Activated CD4-positive, alpha-beta T cell treated with anti-CD3 and anti-CD28 coated beads, Interleukin-2, amount 10 ng/mL, durations not matched to agents 24 days and 14 days (primary cell): ENCODE results near the gene SDR42E2. TPM values are rescaled to one million over a fixed set of nuclear protein-coding genes. Genes with fewer than 3 reads are reported as not detected.
A peak's percentile ranks its signal among the peaks of the same experiment; 100 is the strongest.

ENCODE experiments used
- DNase-seq: peaks from one replicate; pipeline ENCODE4 v3.0.0; 2022
- H3K27ac Mint-ChIP-seq: one replicate; pipeline ENCODE4 v1.8.0; 2022; ENCODE audit warnings: mild to moderate bottlenecking, mixed read lengths
- H3K27me3 Mint-ChIP-seq: one replicate; pipeline ENCODE4 v1.8.0; 2022; ENCODE audit warnings: mixed read lengths
- H3K36me3 Mint-ChIP-seq: one replicate; pipeline ENCODE4 v1.8.0; 2022; ENCODE audit warnings: low read depth, mild to moderate bottlenecking, mixed read lengths
- H3K4me1 Mint-ChIP-seq: one replicate; pipeline ENCODE4 v1.8.0; 2021; ENCODE audit warnings: mixed read lengths
- H3K4me3 Mint-ChIP-seq: one replicate; pipeline ENCODE4 v1.8.0; 2022; ENCODE audit warnings: mild to moderate bottlenecking, moderate library complexity, mixed read lengths
- H3K9me3 Mint-ChIP-seq: one replicate; pipeline ENCODE4 v1.8.0; 2021; ENCODE audit warnings: mixed read lengths
- intact Hi-C: fragments of 100-400 bp; cut with micrococcal nuclease; formaldehyde crosslinking; loops from one replicate; pipeline ENCODE4 v1.15.1; 2023
- total RNA-seq: library from RNA; stranded (reverse); gene quantifications from 2 replicates; pipeline ENCODE4 v1.2.3, GENCODE V29; 2022

The SDR42E2 gene
- total RNA-seq, 1 donor from 2014 or later = 0.07 TPM

DNA sequence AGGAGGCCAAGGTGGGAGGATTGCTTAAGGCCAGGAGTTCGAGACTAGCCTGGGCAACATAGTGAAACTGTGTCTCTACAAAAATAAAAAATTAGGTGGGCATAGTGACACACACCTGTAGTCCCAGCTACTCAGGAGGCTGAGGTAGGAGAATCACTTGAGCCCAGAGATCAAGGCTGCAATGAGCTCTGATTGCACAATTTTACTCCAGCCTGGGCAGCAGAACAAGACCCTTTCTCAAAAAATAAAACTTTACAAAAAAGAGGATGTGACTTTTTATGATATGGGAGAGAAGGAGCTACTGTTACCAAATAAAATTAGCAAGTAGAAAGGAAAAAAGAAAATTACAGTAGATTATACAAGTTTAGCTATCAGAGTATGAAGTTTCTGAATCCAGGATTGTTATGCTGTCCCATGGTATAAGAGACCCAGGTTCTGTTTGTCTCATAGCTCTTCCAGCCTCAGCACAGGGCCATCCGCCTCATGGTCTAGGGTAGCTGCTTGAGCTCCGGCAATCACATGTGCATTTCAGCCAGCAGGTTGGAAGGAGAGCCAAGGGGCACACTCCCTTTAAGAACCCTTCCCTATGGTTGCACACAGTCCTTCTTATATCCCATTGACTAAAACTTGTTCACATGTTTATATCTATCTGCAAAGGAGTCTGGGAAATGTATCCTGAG lies 57.2 kb downstream of the SDR42E2 start:
- no peak overlapping the region for H3K4me3 Mint-ChIP-seq
- intact Hi-C loops = no loop called here
- H3K4me1 Mint-ChIP-seq = peaks cover 22% of the 10 kb centered on the region
- H3K36me3 Mint-ChIP-seq = peaks cover 26% of the 10 kb centered on the region
- DNase-seq = no peak
- H3K27me3 Mint-ChIP-seq = no peaks in the 10 kb centered on the region
- peak overlapping the region; percentile 13 for H3K27ac Mint-ChIP-seq
- H3K9me3 Mint-ChIP-seq = no peaks in the 10 kb centered on the region

DNA sequence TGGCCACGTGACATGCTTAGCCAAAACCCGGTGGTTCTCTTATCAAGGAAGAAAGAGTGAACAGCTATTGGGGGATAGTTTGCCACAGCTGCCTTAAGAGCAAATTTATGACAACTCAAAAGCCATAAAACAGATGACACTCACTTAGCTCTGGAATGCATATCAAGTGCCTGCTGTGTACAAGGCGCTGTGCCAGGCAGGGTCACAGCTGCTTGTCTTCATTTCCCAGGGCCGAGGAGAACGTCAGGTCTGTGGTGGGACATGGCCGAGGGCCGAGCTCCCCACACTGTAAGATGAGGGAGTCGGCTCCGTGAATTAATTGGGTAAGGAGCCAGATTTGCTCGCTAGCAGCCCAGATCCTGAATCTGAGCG lies 57.7 kb downstream of the SDR42E2 start:
- Mint-ChIP-seq H3K4me3 (no peak overlapping the region), H3K27me3 (no peaks in the 10 kb centered on the region), H3K9me3 (no peaks in the 10 kb centered on the region), H3K27ac (no peak overlapping the region), H3K36me3 (peaks cover 25% of the 10 kb centered on the region), H3K4me1 (peaks cover 20% of the 10 kb centered on the region)
- intact Hi-C loops = no loop called here
- DNase-seq = no peak

DNA sequence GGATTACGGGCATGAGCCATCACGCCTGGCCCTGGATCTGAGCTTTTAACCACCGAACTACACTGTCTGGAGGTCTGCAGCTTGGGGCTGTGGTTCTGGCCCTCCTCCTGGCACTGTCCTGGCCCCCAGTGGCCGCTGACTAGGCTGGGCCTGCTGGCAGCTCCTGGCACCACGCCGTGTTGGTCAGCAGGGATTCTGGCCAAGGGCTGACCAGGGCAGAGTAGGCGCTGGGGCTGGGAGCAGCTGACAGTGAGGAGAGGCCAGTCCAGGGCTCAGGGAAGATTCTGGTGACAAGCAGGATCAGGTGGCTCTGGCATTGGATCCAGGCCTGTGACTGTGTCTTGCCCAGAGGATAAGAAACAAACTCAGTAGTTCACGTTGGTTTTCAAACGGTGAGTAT lies 58.4 kb downstream of the SDR42E2 start:
- intact Hi-C loops = no loop called here
- Mint-ChIP-seq H3K4me3 (no peak overlapping the region), H3K9me3 (no peaks in the 10 kb centered on the region), H3K4me1 (peaks cover 20% of the 10 kb centered on the region), H3K36me3 (peaks cover 25% of the 10 kb centered on the region), H3K27me3 (no peaks in the 10 kb centered on the region), H3K27ac (peak overlapping the region; percentile 65)
- DNase-seq = no peak

DNA sequence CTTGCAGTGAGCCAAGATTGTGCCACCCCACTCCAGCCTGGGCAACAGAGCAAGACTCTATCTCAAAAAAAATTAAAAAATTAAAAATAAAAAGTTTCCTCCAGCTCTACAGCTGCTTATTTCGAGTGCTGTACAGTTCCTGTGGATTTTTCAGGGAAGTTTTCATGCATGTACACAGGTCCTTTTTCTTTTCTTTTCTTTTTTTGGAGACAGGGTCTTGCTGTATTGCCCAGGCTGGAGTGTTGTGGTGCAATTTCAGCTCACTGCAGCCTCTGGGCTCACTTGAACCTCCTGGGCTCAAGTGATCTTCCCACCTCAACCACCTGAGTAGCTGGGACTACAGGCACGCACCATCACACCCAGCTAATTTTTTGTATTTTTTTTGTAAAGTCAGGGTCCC lies 59.7 kb downstream of the SDR42E2 start:
- Mint-ChIP-seq H3K36me3 (peaks cover 25% of the 10 kb centered on the region), H3K27me3 (no peaks in the 10 kb centered on the region), H3K4me3 (no peak overlapping the region), H3K4me1 (peaks cover 17% of the 10 kb centered on the region), H3K27ac (no peak overlapping the region), H3K9me3 (no peaks in the 10 kb centered on the region)
- no peak for DNase-seq
- intact Hi-C loops = loop anchor here (2.0 kb wide), 1 partner anchor 15 kb away; the partner anchor contains the start of gene EEF2K

DNA sequence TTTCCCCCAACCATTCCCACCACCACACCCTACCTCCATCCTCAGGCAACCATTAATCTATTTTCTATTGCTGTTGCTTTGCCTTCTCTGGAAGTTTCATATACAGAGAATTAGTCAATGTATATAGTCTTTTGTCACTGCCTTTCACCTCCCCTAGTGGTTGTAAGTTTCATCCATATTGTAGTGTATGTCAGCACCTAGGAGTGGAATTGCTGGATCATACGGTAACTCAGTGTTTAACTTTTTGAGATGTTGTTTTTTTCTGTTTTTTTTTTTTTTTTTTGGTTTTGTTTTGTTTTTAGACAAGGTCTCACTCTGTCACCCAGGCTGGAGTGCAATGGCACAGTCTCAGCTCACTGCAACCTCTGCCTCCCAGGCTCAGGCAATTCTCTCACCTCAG lies 60.7 kb downstream of the SDR42E2 start:
- H3K4me1 Mint-ChIP-seq = peaks cover 14% of the 10 kb centered on the region
- no peaks in the 10 kb centered on the region for H3K9me3 Mint-ChIP-seq

DNA sequence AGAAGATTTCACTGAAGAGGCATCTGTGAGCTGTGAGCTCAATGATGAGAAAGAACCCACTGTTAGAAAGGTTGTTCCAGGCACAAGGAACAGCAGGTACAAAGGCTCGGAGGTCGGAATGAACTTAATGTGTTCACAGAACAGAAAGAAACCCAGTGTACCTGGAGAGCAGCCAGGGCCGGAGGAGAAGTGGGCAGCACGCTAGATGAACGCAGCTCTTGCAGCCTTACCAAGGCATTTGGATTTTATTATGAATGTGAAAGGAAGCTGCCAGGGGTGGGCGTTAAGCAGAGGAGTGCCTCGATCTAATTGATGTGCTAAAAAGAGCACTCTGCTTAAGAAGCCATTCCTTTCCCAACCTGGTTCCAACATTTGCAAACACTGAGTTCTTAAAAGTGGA lies 62.8 kb downstream of the SDR42E2 start:
- intact Hi-C loops = no loop called here
- peaks cover 28% of the 10 kb centered on the region for H3K36me3 Mint-ChIP-seq
- H3K9me3 Mint-ChIP-seq = no peaks in the 10 kb centered on the region
- peaks cover 13% of the 10 kb centered on the region for H3K4me1 Mint-ChIP-seq
- no peaks in the 10 kb centered on the region for H3K27me3 Mint-ChIP-seq
- no peak overlapping the region for H3K4me3 Mint-ChIP-seq
- H3K27ac Mint-ChIP-seq = no peak overlapping the region
- DNase-seq = no peak

More for the DNA sequence above, 60.7 kb downstream of the SDR42E2 start:
- Mint-ChIP-seq H3K27me3 (no peaks in the 10 kb centered on the region), H3K27ac (no peak overlapping the region), H3K4me3 (no peak overlapping the region), H3K36me3 (peaks cover 22% of the 10 kb centered on the region)
- no peak for DNase-seq
- intact Hi-C loops = loop anchor here (2.0 kb wide), 1 partner anchor 16 kb away; the partner anchor contains the start of gene EEF2K

DNA sequence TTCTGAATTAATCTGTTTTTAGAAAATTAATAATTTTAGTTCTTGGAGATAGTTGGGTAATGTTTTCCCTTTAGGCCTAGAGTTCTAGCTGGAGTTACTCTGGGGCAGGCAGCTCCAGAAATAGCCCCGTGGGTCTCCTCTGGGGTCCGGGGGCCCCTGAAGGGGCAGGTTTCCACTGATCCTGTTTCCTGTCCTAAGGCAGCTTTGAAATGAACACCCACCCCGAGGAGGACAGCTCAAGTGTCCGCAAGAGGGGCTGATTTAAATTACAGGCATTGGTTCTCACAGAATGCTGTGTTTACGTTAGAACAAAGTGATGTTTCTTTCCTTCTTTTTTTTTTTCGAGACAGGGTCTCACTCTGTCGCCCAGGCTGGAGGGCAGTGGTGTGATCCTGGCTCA lies 67.6 kb downstream of the SDR42E2 start:
- no peak for DNase-seq
- Mint-ChIP-seq H3K4me1 (peaks cover 14% of the 10 kb centered on the region), H3K36me3 (peaks cover 36% of the 10 kb centered on the region), H3K4me3 (no peak overlapping the region), H3K9me3 (peaks cover 4% of the 10 kb centered on the region), H3K27ac (no peak overlapping the region), H3K27me3 (no peaks in the 10 kb centered on the region)
- intact Hi-C loops = no loop called here

DNA sequence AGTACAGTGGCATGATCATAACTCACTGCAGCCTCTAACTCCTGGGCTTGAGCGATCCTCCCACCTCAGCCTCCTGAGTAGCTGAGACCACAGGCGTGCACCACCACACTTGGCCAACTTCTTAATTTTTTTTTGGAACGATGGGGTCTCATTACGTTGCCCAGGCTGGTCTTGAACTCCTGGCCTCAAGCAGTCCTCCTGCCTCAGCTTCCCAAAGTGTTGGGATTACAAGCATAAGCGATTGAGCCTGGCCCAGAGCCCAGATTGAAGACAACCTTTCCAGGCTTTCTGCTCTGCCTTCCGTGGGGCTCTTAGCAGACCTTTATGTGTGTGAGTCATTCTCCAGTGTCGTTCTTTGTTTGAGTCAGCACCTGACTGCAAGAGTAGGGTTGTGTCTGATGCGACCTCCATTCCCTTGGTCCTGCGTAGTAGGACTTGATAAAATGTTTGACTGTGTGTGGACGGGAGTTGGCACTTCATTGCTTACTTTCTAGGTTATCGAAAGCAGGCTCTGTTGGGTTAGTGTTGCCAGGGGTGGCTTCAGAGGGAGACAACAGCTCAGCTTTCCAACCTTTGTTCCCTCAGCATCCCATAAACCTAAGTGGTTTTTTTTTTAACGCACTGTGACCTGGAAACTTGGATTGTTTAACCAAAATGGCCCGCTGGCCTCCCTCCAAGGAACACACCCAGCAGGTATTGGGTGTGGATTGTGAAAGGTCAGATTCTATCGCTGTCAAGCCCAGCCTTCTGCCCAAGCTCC lies 70.2 kb downstream of the SDR42E2 start:
- H3K4me1 Mint-ChIP-seq = peaks cover 14% of the 10 kb centered on the region
- intact Hi-C loops = loop anchor here (2.0 kb wide), 1 partner anchor 26 kb away; the partner anchor contains the start of gene EEF2K
- peak overlapping the region; percentile 26 for H3K4me3 Mint-ChIP-seq
- no peaks in the 10 kb centered on the region for H3K27me3 Mint-ChIP-seq
- peaks cover 33% of the 10 kb centered on the region for H3K36me3 Mint-ChIP-seq
- DNase-seq = peak; percentile 63
- peak overlapping the region; percentile 64 for H3K27ac Mint-ChIP-seq
- H3K9me3 Mint-ChIP-seq = peaks cover 4% of the 10 kb centered on the region

DNA sequence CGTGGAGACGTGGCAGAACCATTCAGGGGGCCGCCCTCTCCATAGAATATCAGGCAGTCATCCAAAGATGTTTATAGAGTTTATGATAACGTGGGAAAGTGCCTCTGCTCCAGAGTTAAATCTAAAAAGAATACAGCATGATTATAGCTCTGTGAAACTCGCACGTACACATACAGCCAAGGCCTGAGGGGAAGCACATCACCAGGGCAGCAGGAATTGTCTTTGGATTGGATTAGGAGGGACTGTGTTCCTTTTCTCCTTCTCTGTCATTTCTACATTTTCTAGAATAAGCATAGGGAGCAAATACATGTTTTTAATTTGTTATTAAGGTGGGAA lies 70.7 kb downstream of the SDR42E2 start:
- no peak for DNase-seq
- H3K27ac Mint-ChIP-seq = no peak overlapping the region
- no peak overlapping the region for H3K4me3 Mint-ChIP-seq
- intact Hi-C loops = loop anchor here (2.0 kb wide), 1 partner anchor 26 kb away; the partner anchor contains the start of gene EEF2K
- no peaks in the 10 kb centered on the region for H3K27me3 Mint-ChIP-seq
- H3K36me3 Mint-ChIP-seq = peaks cover 33% of the 10 kb centered on the region
- H3K9me3 Mint-ChIP-seq = peaks cover 4% of the 10 kb centered on the region
- H3K4me1 Mint-ChIP-seq = peaks cover 14% of the 10 kb centered on the region

DNA sequence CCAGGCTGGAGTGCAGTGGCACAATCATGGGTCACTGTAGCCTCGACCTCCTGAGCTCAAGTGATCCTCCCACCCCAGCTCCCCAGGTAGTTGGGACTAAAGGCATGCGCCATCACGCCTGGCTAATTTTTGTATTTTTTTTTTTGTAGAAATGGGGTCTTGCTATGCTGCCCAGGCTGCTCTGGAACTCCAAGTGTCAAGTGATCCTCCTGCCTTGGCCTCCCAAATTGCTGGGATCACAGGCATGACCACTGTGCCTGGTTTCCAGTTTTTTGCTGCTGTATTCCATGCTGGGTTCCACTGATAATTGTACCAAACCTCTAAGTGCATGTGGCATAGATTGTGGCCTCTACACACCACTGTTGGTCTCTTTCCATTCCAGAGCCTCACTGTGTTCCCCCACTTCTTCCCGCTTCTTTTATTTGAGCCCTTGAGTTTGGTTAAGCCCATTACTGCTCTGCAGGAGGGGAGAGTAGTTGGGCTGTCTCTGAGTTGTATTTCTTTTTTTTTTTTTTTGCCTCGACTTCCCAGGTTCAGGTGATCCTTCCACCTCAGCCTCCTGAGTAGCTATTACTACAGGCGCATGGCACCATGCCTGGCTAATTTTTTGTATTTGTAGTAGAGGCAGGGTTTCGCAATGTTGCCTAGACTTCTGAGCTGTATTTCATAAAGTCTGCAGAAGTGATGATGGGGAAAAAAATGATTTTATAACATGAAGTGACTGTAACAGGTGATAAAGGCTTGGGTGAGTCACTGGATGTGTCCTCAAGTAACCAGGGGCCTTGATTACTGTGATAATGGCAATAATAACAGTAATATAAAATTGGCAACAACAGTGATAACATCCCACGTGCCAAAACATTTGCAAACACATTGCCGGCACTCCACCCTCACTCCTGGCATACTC lies 73.8 kb downstream of the SDR42E2 start:
- no peaks in the 10 kb centered on the region for H3K27me3 Mint-ChIP-seq
- no peak for DNase-seq
- no peak overlapping the region for H3K4me3 Mint-ChIP-seq
- peaks cover 4% of the 10 kb centered on the region for H3K9me3 Mint-ChIP-seq
- peaks cover 35% of the 10 kb centered on the region for H3K36me3 Mint-ChIP-seq
- H3K27ac Mint-ChIP-seq = no peak overlapping the region
- H3K4me1 Mint-ChIP-seq = peaks cover 30% of the 10 kb centered on the region
- intact Hi-C loops = no loop called here

DNA sequence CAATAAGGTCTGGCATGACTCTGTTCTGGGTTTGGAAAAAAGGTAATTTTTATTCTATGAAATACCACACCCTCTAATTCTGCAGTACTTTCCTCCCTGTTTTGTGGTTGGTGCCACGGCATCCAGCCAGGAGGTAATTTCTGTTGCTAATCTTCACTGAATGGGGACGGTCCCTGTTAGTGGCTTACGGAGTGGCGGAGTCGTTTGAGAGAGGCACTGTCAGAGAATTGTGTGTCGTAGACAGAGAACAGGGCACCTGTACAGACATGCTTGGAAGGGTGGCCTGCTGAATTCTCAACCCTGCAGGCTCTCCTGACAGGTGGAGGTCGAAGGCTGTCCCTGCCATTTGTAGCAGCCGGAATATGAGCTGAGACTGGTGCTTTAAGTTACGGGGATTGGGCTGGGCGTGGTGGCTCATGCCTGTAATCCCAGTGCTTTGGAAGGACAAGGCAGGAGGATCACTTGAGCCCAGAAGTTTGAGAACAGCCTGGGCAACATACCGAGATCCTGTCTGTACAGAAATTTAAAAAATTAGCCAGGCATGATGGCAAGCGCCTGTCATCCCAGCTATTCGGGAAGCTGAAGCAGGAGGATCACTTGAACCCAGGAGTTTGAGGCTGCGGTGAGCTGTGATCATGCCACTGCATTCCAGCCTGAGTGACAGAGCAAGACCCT lies 77.0 kb downstream of the SDR42E2 start:
- H3K27ac Mint-ChIP-seq = peak overlapping the region; percentile 76
- peaks cover 19% of the 10 kb centered on the region for H3K36me3 Mint-ChIP-seq
- peak overlapping the region; percentile 16 for H3K4me3 Mint-ChIP-seq
- peaks cover 24% of the 10 kb centered on the region for H3K4me1 Mint-ChIP-seq
- H3K9me3 Mint-ChIP-seq = no peaks in the 10 kb centered on the region
- no peak for DNase-seq
- H3K27me3 Mint-ChIP-seq = no peaks in the 10 kb centered on the region
- intact Hi-C loops = no loop called here

DNA sequence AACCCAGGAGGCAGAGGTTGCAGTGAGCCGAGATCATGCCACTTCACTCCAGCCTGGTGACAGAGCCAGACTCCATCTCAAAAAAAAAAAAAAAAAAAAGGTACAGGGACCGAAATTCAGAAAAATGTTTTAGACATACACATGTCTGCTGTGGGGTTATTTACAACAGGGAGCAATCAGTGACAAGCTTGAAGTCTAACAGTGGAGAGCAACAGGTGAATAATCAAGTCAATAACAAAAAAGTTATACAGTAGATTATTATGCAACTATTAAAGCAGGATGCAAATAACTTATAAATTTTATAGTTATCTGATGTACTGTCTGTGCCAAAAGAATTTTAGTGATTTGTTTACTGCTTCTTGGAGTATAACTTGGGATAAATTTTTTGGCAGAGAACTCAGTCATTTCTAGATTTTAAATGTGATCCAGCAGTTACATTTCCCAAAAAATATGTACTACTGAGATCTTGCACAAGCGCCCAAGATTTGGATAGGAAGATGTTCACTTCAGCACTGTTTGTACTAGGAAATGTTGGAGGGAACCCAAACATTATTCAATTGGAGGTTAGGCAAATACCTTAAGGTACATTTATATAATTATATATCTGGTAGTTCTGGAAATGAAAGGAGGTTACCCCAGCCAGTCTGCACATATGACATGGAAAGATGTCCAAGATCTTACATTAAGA lies 77.9 kb downstream of the SDR42E2 start:
- H3K9me3 Mint-ChIP-seq = no peaks in the 10 kb centered on the region
- no peak for DNase-seq
- intact Hi-C loops = loop anchor here (10.0 kb wide), 1 partner anchor 55 kb away; the partner anchor contains the start of gene POLR3E
- no peaks in the 10 kb centered on the region for H3K27me3 Mint-ChIP-seq
- peaks cover 24% of the 10 kb centered on the region for H3K4me1 Mint-ChIP-seq
- H3K36me3 Mint-ChIP-seq = peaks cover 19% of the 10 kb centered on the region
- H3K4me3 Mint-ChIP-seq = no peak overlapping the region
- H3K27ac Mint-ChIP-seq = peak overlapping the region; percentile 84
